Fibroblast of the aortic adventitia (primary cell): Measurements from ENCODE around the gene IL1F10. TPM values are rescaled to one million over a fixed set of nuclear protein-coding genes. Genes with fewer than 3 reads are reported as not detected.

Experiments
- DNase-seq: peaks from one replicate; pipeline ENCODE4 v3.0.0-alpha.2; 2010; ENCODE audit warnings: low read depth
- H3K4me3 ChIP-seq: 2 replicates; pipeline ENCODE4 v1.5.1; 2011; ENCODE audit warnings: low read depth, mild to moderate bottlenecking, control low read depth, low read length, moderate library complexity
- total RNA-seq: library from RNA; depleted of rRNA; stranded (reverse); fragments of >200 nt; gene quantifications from 2 replicates; pipeline ENCODE4 v1.2.3, GENCODE V29; 2012; ENCODE audit warnings: low replicate concordance
- TF ChIP-seq, protein P1 (sequence below): IDR thresholded peaks from 2 replicates; pipeline ENCODE4 v1.5.1; 2011; ENCODE audit warnings: mild to moderate bottlenecking, low read length, control low read depth, inconsistent platforms; ENCODE audit not compliant: insufficient read depth

The IL1F10 gene
- total RNA-seq, 1 donor = not detected

DNA sequence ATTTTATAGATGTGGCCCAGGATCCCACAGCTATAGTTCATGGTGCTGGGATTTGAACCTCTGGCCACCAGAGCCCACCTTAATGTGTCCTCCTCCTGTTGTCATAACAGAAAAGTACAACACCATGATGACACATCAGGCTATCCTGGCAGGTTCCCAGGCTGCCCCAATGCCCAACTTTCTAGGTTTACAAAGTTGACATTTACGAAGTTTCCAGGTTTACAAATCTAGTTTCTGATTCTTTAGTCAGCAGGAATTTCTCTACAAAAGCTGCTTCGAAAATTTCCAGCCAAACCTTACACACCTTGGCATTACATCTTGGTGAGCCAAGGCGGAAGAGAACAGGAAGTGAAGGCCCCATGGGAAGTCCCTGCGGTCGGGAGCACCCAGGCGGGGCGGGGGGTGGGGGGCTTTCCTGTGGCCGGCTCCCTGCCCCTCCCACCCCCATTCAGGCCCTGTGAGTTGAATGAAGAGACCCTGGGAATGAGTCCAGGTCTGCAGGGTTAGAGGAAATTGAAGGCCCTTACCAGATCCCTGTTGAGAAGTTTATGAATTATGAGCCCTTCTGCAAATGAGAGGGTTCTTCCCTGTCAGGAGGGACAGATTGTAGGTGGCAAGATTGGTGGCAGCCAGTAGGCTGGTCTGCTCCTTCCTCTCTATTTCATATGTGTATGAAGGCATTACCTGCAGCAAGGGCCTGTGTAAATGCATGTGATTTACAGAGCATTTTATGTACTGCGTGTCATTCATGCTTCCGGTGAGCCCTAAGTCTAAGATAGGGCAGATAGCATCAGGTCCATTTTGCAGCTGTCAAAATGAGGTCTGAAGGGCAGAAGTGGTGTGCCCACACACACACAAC lies 48.6 kb downstream of the IL1F10 start:
- peak; percentile 29 for DNase-seq
- no peak overlapping the region for H3K4me3 ChIP-seq
- TF ChIP-seq, protein P1, sequence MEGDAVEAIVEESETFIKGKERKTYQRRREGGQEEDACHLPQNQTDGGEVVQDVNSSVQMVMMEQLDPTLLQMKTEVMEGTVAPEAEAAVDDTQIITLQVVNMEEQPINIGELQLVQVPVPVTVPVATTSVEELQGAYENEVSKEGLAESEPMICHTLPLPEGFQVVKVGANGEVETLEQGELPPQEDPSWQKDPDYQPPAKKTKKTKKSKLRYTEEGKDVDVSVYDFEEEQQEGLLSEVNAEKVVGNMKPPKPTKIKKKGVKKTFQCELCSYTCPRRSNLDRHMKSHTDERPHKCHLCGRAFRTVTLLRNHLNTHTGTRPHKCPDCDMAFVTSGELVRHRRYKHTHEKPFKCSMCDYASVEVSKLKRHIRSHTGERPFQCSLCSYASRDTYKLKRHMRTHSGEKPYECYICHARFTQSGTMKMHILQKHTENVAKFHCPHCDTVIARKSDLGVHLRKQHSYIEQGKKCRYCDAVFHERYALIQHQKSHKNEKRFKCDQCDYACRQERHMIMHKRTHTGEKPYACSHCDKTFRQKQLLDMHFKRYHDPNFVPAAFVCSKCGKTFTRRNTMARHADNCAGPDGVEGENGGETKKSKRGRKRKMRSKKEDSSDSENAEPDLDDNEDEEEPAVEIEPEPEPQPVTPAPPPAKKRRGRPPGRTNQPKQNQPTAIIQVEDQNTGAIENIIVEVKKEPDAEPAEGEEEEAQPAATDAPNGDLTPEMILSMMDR = no peak

DNA sequence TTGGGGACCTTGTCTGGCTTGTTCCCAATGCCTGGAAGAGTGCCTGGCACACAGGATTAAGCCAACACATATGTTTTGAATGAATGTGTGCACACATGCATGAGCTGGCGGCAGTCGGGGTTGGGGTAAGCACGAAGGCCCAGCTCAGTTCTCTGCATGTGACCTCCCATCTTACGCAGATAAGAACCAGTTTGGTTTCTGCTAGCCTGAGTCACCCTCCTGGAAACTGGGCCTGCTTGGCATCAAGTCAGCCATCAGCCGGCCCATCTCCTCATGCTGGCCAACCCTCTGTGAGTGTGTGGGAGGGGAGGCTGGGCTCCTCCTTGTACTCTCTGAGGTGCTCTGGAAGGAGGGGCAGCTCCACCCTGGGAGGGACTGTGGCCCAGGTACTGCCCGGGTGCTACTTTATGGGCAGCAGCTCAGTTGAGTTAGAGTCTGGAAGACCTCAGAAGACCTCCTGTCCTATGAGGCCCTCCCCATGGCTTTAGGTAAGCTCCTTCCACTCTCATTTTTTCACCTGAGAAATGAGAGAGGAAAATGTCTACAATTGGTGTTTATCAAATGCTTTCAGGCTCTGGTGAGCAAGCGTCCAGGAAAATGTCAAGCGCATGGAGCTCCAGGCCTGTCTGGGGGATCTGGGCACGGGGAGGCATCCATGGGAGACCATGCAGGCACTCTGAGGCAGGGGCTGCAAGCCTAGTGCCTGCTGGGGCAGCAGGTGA lies 49.9 kb downstream of the IL1F10 start:
- H3K4me3 ChIP-seq = no peak overlapping the region
- peak; percentile 100 for DNase-seq
- TF ChIP-seq, protein P1 = no peak

DNA sequence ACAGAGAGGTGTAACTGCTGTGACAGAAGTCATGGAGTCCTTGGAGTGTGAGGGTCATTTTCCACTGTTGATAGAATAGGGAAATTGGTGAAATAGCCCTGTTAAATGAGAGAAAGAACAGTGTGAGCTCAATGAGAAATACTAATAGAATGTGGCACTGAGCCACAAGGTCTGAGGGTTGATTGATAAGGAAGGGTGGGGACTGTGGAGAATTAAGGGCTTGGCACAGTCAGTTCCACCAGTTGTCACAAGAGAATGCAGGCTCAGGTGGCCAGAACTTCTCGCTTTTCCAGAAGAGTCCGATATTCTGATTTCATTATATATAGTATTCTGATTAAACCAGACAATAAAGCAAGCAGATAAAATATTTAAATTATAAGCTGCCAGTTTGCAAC lies 50.5 kb downstream of the IL1F10 start:
- H3K4me3 ChIP-seq = no peak overlapping the region
- TF ChIP-seq, protein P1 = no peak
- no peak for DNase-seq

DNA sequence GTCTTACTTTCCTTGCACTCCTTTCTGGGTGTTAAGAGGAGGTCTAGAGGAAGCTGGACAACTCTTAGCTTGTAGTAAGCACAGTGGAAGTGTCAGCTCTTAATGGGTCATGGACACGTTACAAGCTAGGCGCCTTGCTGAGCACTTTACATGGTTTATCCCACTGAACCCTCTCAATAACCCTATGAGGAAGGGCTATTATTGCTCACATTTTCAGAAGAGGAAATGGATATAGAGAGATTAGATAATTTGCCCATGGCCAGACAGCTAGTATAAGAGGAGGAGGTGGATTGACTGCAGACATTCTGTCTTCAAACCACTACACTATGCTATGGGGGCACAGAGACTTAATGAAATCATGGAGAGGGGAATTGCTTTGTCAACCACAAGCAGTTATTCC lies 51.3 kb downstream of the IL1F10 start:
- no peak for DNase-seq
- H3K4me3 ChIP-seq = no peak overlapping the region
- TF ChIP-seq, protein P1 = no peak

DNA sequence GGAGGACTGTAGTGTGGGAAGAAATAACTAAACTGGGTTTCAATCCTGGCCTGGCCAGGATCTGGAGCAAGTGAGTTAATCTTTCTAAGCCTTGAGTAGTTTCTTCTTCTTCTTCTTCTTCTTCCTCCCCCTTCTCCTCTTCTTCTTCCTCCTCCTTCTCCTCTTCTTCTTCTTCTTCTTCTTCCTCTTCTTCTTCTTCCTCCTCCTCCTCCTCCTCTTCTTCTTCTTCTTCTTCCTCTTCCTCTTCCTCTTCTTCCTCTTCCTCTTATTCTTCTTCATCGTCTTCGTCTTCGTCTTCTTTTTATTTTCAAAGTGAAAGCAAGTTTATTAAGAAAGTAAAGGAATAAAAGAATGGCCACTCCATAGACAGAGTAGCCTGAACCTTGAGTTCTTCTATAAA lies 53.1 kb downstream of the IL1F10 start:
- no peak overlapping the region for H3K4me3 ChIP-seq
- no peak for DNase-seq
- TF ChIP-seq, protein P1 = no peak

DNA sequence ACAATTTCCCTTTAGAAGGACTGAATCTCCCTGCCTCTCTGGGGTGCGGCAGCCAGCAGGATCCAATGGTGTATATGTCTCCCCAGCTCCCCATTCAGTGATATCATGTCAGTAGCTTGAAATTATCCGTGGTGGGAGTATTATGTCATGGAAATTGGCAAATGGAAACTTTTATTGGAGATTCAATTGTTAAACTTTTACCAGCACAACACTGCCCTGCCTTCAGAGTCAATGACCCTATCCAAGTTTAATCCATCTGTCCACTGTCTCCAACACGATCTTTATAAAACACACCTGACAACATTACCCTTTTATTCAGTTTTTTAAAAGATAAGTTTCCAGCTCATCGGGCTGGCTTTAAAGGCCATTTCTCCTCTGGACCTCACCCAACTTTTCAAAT lies 54.6 kb downstream of the IL1F10 start:
- no peak overlapping the region for H3K4me3 ChIP-seq
- DNase-seq = no peak
- TF ChIP-seq, protein P1 = no peak
